OCI-LY3 (cell line): ENCODE results near the gene BABAM2.

Experiments used
- EZH2phosphoT487 ChIP-seq: fragments of 200-600 bp; shearing (Covaris generic); IDR thresholded peaks from 2 replicates; pipeline ENCODE4 v1.6.1; 2018; ENCODE audit warnings: antibody characterized with exemption, mixed run types, low read depth
- TF ChIP-seq, protein P1 (sequence below): fragments of 200-600, 300-600 bp; sonication (generic); IDR thresholded peaks from 2 replicates; pipeline ENCODE4 v1.5.1; 2014; ENCODE audit warnings: antibody characterized with exemption, low read length, low read depth

DNA sequence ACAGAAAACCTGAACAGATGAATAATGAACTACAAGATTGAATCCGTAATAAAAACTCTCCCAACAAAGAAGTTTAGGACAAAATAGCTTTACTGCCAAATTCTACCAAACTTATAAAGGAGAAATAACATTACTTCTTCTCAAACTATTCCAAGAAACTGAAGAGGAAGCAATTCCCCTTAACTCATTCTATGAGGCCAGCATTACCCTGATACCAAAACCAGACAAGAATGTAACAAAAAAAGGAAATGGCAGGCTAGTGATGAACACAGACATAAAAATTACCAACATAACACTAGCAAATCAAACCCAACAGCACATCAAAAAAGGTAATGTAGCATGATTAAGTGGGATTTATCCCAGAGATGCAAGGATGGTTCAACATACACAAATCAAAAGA lies 288.4 kb downstream of the BABAM2 start:
- TF ChIP-seq, protein P1, sequence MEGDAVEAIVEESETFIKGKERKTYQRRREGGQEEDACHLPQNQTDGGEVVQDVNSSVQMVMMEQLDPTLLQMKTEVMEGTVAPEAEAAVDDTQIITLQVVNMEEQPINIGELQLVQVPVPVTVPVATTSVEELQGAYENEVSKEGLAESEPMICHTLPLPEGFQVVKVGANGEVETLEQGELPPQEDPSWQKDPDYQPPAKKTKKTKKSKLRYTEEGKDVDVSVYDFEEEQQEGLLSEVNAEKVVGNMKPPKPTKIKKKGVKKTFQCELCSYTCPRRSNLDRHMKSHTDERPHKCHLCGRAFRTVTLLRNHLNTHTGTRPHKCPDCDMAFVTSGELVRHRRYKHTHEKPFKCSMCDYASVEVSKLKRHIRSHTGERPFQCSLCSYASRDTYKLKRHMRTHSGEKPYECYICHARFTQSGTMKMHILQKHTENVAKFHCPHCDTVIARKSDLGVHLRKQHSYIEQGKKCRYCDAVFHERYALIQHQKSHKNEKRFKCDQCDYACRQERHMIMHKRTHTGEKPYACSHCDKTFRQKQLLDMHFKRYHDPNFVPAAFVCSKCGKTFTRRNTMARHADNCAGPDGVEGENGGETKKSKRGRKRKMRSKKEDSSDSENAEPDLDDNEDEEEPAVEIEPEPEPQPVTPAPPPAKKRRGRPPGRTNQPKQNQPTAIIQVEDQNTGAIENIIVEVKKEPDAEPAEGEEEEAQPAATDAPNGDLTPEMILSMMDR: no peak
- no peak for TF ChIP-seq EZH2phosphoT487
